Stimulated activated naive CD8-positive, alpha-beta T cell treated with anti-CD3 and anti-CD28 coated beads, Interleukin-15, amount 100 ng/mL, for 72 hours (primary cell): ENCODE measurements around the gene WDR86.

Experiments used
- ATAC-seq: fragments of 150-1000 bp; cut with Tn5 transposase; 2 replicates; pipeline ENCODE4 v1.10.0; 2021; ENCODE audit warnings: mild to moderate bottlenecking, moderate library complexity
- DNase-seq, 2 donors: peaks; one replicate each; pipeline ENCODE4 v3.0.0; 2021 to 2022
- H3K27ac Mint-ChIP-seq, 2 donors: one replicate each; pipeline ENCODE4 v1.8.0; 2022; ENCODE audit warnings: mild to moderate bottlenecking in 2 of 2, mixed read lengths in 2 of 2, moderate library complexity in 2 of 2
- H3K27me3 Mint-ChIP-seq: one replicate; pipeline ENCODE4 v1.8.0; 2022; ENCODE audit warnings: mixed read lengths
- H3K4me1 Mint-ChIP-seq: one replicate; pipeline ENCODE4 v1.8.0; 2022; ENCODE audit warnings: mild to moderate bottlenecking, mixed read lengths
- H3K4me3 Mint-ChIP-seq, 2 donors: one replicate each; pipeline ENCODE4 v1.8.0; 2022; ENCODE audit warnings: mild to moderate bottlenecking in 2 of 2, mixed read lengths in 2 of 2, moderate library complexity in 1 of 2
- H3K9me3 Mint-ChIP-seq, 2 donors: one replicate each; pipeline ENCODE4 v1.8.0; 2022; ENCODE audit warnings: mixed read lengths in 2 of 2

WDR86 gene

GRCh38 chr7:151394076-151395035, 15.5 kb downstream of the WDR86 start:
- H3K27ac Mint-ChIP-seq: no peak overlapping the region
- no peak overlapping the region for H3K4me3 Mint-ChIP-seq
- DNase-seq: no peak
- ATAC-seq: no peak
- peaks cover 18% of the 10 kb centered on the region for H3K4me1 Mint-ChIP-seq
- H3K9me3 Mint-ChIP-seq: peaks cover 6 to 8% of the 10 kb centered on the region in 2 donors
- peaks cover 16% of the 10 kb centered on the region for H3K27me3 Mint-ChIP-seq

GRCh38 chr7:151393031-151393977, 16.5 kb downstream of the WDR86 start:
- DNase-seq (no peak), ATAC-seq (no peak)
- peak overlapping the region in 1 of 2 donors; percentile 22 for H3K27ac Mint-ChIP-seq
- H3K27me3 Mint-ChIP-seq: peaks cover 18% of the 10 kb centered on the region
- H3K9me3 Mint-ChIP-seq: peaks cover 5 to 7% of the 10 kb centered on the region in 2 donors
- peaks cover 18% of the 10 kb centered on the region for H3K4me1 Mint-ChIP-seq
- H3K4me3 Mint-ChIP-seq: no peak overlapping the region

- no peaks in the 10 kb centered on the region for H3K9me3 Mint-ChIP-seq
- no peak for DNase-seq
- no peak overlapping the region for H3K4me3 Mint-ChIP-seq
- H3K27me3 Mint-ChIP-seq: peaks cover 18% of the 10 kb centered on the region
- H3K27ac Mint-ChIP-seq: no peak overlapping the region
- no peak for ATAC-seq
- H3K4me1 Mint-ChIP-seq: peaks cover 14% of the 10 kb centered on the region
These were observed 17.4 kb downstream of the WDR86 start for GRCh38 chr7:151392426-151392825.

- ATAC-seq (no peak), DNase-seq (no peak)
- Mint-ChIP-seq H3K27me3 (peaks cover 19% of the 10 kb centered on the region), H3K9me3 (no peaks in the 10 kb centered on the region), H3K27ac (no peak overlapping the region), H3K4me1 (peaks cover 14% of the 10 kb centered on the region), H3K4me3 (no peak overlapping the region)
These were observed 17.8 kb downstream of the WDR86 start for GRCh38 chr7:151392002-151392401.

- ATAC-seq (no peak), DNase-seq (no peak)
- no peaks in the 10 kb centered on the region for H3K9me3 Mint-ChIP-seq
- peaks cover 26% of the 10 kb centered on the region for H3K27me3 Mint-ChIP-seq
- H3K27ac Mint-ChIP-seq: no peak overlapping the region
- no peak overlapping the region for H3K4me3 Mint-ChIP-seq
- peaks cover 14% of the 10 kb centered on the region for H3K4me1 Mint-ChIP-seq
These were observed 18.5 kb downstream of the WDR86 start for GRCh38 chr7:151391358-151391730.

GRCh38 chr7:151390598-151391357, 19.1 kb downstream of the WDR86 start:
- Mint-ChIP-seq H3K27ac (no peak overlapping the region), H3K27me3 (peaks cover 26% of the 10 kb centered on the region), H3K4me3 (no peak overlapping the region), H3K4me1 (peaks cover 14% of the 10 kb centered on the region), H3K9me3 (no peaks in the 10 kb centered on the region)
- DNase-seq (no peak), ATAC-seq (no peak)

- Mint-ChIP-seq H3K4me3 (no peak overlapping the region), H3K4me1 (peaks cover 14% of the 10 kb centered on the region), H3K9me3 (no peaks in the 10 kb centered on the region), H3K27ac (no peak overlapping the region), H3K27me3 (peaks cover 26% of the 10 kb centered on the region)
- DNase-seq (no peak), ATAC-seq (no peak)
These were observed 19.9 kb downstream of the WDR86 start for GRCh38 chr7:151389768-151390597.

GRCh38 chr7:151389096-151389767, 20.6 kb downstream of the WDR86 start:
- no peak for ATAC-seq
- H3K9me3 Mint-ChIP-seq: no peaks in the 10 kb centered on the region
- H3K4me3 Mint-ChIP-seq: no peak overlapping the region
- peaks cover 14% of the 10 kb centered on the region for H3K4me1 Mint-ChIP-seq
- DNase-seq: no peak
- no peak overlapping the region for H3K27ac Mint-ChIP-seq
- peaks cover 32% of the 10 kb centered on the region for H3K27me3 Mint-ChIP-seq

- H3K4me3 Mint-ChIP-seq: no peak overlapping the region
- no peak overlapping the region for H3K27ac Mint-ChIP-seq
- no peaks in the 10 kb centered on the region for H3K9me3 Mint-ChIP-seq
- ATAC-seq (no peak), DNase-seq (no peak)
- H3K27me3 Mint-ChIP-seq: peaks cover 40% of the 10 kb centered on the region
- peaks cover 14% of the 10 kb centered on the region for H3K4me1 Mint-ChIP-seq
These were observed 21.4 kb downstream of the WDR86 start for GRCh38 chr7:151388430-151388829.

GRCh38 chr7:151388007-151388297, 21.9 kb downstream of the WDR86 start:
- Mint-ChIP-seq H3K27me3 (peaks cover 40% of the 10 kb centered on the region), H3K27ac (no peak overlapping the region), H3K4me1 (peaks cover 14% of the 10 kb centered on the region), H3K9me3 (no peaks in the 10 kb centered on the region), H3K4me3 (no peak overlapping the region)
- ATAC-seq: no peak
- DNase-seq: no peak

GRCh38 chr7:151387161-151388006, 22.5 kb downstream of the WDR86 start:
- ATAC-seq: no peak
- H3K4me1 Mint-ChIP-seq: peaks cover 17% of the 10 kb centered on the region
- H3K27ac Mint-ChIP-seq: no peak overlapping the region
- peaks cover 45% of the 10 kb centered on the region for H3K27me3 Mint-ChIP-seq
- no peak overlapping the region for H3K4me3 Mint-ChIP-seq
- no peak for DNase-seq
- H3K9me3 Mint-ChIP-seq: no peaks in the 10 kb centered on the region

- Mint-ChIP-seq H3K27ac (no peak overlapping the region), H3K4me3 (no peak overlapping the region), H3K9me3 (no peaks in the 10 kb centered on the region), H3K27me3 (peaks cover 51% of the 10 kb centered on the region), H3K4me1 (peaks cover 24% of the 10 kb centered on the region)
- no peak for ATAC-seq
- DNase-seq: no peak
These were observed 23.3 kb downstream of the WDR86 start for GRCh38 chr7:151386301-151387160.
